ENCODE measurements around the gene SYDE2. TPM values are rescaled to one million over a fixed set of nuclear protein-coding genes. Genes with fewer than 3 reads are reported as not detected.

The SYDE2 gene
- polyA plus RNA-seq, 1 donor, result 6.2 TPM

Other genes starting within 250 kb of the SYDE2 start
- 3.2 TPM for gene MCOLN2, start 203.9 kb downstream of the SYDE2 start, polyA plus RNA-seq
- 181 TPM for gene MCOLN3, start 152.5 kb downstream of the SYDE2 start, polyA plus RNA-seq
- 36.7 TPM for gene C1orf52, start 58.6 kb upstream of the SYDE2 start, polyA plus RNA-seq
- gene BCL10, start 75.6 kb upstream of the SYDE2 start, polyA plus RNA-seq, result 27.0 TPM

All from large intestine (tissue), 1 donor.